HG03469 (cell line): ENCODE results near the gene CTNNA2.

Source experiments
- ATAC-seq: cut with Tn5 transposase; IDR thresholded peaks from one replicate; pipeline ENCODE4 v1.9.1; 2021; ENCODE audit warnings: mild to moderate bottlenecking, moderate library complexity, moderate number of reproducible peaks; ENCODE audit not compliant: unreplicated experiment

Gene CTNNA2

DNA sequence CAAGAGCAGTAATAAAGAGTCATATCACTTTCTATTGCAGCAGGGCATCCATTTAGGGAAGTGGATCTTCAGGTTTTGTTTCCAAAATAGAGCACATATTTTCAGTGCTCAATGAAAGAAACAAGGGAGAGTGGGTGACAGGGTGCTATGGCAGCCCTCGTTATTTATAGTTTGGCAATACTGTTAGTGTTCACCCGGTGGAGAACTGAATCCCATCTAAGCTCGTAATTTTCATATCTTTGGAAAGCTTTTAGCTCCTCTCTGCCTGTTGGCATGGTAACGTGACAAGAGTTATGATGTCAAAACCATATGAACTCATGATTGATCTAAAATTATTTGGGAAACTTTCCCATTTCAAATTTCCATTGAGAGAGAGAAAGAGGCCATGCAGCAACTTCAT, 459.8 kb downstream of the CTNNA2 start:
- ATAC-seq, result no peak

DNA sequence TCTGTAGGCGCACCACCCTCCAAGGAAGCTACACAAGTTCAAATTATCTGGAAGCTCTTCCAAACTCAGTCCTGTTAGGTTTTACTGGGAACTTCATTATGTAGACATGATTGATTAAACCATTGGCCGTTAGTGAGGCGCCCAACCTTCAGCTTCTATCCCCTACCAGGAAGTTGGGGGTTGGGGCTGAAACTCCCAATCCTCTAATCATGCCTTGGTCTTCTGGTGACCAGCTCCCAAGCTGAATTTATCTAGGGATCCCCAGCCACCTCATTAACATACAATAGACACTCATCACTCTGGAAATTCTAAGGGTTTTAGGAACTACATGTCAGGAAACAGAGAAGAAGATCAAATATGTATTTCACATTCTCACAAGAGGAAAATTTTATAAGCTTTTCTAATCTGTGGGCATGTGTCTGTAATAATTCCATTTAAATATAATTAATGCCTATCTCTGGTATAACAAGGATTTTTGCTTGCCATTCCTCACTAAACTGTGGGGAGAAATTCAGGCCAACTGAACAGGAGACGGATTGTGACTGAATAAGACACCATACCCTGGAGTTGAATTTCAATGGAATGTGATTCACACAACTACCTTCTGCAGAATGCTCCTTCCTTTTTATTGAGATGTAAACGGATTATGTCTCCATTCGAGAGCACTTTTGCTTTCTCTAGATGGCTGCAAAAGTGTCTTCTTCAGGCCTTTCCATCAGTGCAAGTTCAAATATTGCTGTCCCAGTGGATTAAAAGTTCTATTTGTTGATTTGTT, 463.1 kb downstream of the CTNNA2 start:
- ATAC-seq, result no peak

DNA sequence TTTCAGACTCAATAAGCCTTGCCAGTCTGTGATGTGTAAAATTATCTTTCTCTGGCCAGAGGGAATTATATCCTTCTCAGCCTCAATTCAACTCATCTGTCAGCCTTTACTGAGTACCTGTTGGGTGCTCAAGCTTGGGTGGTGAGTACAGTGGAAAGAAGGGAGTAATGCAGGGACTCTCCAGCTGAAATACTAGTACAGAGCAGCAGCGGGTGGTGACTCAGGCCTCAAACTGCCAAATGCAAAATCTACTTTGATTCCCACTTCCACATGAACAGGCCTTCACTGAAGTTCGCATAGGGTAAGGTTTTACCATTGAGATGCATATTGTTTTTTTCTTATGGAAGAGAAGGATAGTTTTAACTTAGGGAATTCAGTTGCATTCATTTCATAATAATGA, 464.9 kb downstream of the CTNNA2 start:
- ATAC-seq, result no peak

DNA sequence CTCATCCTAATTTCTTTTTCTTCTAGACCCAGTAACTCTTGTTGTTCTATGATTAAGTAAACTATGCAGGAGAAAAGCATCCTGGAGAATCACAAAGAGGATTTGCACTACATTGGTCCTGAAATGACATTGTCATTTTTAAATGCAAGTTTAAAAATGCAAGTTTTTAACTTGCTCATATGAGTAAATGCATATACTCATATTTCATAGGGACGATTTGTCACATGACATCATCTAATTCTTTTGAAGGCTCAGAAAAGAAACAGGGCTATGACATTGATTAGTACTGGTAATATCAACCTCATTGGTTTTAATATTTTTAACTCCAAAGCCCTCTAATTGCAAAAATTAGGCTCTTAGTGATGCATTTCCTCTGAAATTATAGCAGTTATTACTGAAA, 467.3 kb downstream of the CTNNA2 start:
- no peak for ATAC-seq

DNA sequence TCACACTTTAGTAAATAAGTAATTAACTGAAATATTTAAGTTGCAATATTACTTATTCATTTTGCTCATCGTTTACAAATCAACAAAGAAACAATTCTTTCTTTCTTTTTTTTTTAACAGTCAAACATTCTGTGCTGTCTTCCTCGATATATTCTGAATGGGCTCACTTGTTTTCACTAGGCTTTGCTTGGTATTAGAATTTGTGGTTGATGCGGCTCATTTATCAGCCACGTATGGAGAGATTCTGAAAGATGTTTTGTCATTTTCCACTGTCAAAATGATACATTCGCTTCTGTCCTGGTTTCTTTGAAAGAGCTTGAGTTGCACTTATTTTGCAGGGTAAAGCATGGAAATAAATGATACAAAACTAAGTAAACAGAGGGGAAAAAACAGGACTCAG, 468.0 kb downstream of the CTNNA2 start:
- no peak for ATAC-seq

DNA sequence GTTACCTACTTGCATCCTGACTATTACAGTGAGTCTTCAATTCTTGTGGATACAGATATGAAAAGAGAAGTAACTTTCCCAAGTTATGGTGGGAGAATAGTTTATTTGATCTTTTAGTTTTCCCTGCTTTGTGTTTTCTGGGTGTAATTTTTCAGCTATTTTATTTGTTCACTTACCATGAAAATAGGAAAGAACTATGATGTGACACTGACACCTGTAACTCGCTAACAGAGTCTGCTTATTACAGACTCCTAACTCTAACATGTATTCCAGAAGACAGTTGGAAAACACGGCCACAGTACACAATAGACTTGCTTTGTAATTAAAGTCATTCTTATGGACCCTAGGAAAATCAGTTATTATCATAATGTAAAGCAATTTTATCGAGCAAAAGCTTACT, 468.5 kb downstream of the CTNNA2 start:
- ATAC-seq, result no peak

DNA sequence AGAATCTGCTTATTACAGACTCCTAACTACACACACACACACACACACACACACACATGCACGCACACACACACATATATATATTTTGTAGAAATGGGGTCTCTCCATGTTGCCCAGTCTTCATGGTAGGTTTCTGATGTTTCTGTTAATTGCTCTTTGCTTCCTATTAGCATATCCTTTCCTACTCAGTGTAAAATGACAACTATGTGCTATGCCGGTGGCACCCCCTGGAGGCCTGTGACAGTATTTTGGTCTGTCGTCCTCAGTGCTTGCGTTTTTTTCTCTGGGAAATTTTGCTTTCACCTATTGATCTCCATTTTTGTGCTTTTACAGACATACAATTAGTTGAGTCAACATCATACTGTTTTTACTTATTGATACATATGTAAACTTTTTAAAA, 469.6 kb downstream of the CTNNA2 start:
- no peak for ATAC-seq

DNA sequence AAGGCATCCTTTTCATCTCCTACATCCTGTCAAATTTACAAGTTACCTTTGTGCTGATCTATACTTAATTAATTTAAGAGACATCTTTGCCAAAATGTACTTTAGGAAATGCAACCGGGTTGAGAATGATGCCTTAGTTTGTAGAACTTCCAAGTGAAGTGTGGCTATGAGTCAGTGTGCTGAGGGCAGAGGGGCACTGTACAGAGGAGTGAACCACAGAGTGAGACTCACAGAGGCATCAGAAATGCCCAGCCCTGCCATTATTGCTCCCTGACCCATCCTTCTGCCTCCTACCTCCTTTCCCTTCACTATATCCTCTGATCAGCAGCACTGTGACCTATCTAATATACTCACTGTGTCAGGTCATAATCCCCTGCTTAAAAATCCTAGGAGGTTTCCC, 471.6 kb downstream of the CTNNA2 start:
- no peak for ATAC-seq

DNA sequence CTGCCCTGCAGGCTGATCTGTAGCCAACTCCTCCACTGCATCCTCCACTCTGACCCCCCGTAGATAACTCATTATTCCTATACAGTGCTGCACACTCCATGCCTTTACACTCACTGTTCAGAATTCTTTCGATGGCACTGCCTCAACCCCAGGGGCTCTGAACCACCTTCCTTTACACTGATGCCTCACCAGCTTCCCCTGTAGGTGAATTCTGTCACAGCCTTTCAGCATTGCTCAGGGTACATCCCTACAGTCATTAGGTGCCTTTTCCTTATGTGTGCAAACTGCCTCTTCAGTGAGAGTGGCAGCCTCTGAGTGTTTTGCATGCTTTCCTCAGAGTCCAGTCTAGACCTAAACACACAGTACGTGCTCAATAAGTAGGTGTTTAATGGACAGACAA, 472.3 kb downstream of the CTNNA2 start:
- ATAC-seq, result no peak

DNA sequence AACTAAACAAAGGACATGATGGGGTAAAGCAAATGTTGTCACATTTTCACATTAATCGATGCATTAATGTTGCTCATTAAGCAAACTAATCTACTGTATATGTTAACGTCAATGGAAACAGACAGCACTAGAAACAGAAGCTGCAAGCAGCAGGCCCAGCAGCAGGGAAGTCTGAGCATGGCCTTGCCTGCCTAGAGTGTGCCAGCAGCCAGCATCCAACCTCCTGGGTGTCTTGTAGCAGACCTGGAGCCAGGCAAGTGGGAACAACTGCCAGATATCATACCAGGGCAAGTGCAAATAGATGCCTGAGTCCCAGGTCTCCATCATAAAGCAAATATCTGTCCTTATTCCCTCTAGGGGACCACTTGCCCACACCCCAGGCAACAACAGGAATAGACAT, 472.7 kb downstream of the CTNNA2 start:
- no peak for ATAC-seq

DNA sequence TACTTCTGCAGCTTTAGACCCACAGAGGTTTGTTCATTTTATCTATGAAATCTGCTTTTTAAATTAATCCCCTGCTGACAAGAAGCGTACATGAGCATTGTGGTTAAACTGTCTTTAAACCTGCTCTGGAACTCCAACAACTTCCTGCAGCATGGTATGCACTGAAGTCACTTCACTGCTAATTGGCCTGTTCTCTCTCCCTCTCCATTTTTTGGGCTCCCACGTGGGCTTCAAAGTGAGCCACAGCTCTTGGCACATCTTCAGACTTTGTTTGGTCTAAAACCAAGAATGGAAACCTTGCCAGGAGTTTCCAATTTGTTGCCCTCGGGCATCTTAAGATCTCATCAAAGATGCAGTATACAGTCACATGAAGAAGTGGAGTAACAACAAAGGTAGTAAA, 480.3 kb downstream of the CTNNA2 start:
- ATAC-seq, result no peak

DNA sequence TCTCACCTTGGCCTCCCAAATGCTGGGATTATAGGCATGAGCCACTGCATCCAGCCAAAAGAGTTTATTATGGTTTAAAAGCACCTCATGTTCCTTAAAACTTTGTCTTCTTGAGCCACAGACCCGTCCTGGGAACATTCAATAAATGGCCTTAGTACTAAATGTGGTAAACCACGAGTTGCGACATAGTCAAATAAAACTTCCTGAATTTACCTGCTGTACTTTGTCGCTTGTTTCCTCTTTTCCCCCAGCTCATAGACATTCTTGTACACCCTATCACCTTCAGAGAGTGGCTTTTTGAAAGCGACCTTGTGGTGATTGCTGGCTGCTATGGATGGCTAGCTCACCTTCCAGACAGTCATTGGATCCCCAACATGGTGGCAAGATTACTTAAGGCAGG, 481.3 kb downstream of the CTNNA2 start:
- no peak for ATAC-seq

DNA sequence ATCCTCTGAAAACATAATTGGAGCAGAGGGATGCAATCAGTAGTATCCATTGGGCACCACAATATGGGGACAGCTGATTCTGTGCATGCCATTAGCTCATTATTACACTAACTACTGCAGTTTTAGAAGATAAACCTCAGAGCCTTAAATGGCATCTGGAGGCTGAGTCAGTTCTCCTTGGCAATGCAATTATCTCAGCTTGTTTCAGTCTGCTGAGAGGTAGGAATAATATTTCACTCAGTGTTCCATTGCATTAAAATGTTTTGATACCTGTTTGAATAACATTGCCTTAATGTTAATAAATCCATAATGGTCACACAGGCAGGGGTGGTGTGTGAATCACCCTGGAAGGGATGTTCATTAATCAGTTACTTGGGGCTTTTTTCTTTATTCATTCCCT, 482.1 kb downstream of the CTNNA2 start:
- no peak for ATAC-seq

DNA sequence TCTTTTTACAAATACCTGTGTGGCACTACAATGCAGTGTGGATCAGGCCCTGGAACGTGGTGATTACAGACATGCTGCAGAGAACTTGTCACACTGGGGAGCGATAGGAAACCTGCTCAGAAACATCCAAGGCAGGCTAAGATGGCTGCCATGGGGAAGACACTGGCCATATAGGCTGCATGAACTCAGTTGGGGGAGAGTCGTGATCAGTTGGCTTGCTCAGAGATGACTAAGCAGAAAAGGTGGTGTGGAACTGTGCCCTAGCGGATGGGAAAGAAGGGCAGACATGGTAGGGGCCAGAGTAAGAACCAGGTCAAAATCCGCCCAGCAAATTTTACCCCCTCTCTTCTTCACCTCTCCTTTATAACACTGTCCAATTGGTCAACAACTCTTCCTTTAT, 483.9 kb downstream of the CTNNA2 start:
- ATAC-seq, result no peak

DNA sequence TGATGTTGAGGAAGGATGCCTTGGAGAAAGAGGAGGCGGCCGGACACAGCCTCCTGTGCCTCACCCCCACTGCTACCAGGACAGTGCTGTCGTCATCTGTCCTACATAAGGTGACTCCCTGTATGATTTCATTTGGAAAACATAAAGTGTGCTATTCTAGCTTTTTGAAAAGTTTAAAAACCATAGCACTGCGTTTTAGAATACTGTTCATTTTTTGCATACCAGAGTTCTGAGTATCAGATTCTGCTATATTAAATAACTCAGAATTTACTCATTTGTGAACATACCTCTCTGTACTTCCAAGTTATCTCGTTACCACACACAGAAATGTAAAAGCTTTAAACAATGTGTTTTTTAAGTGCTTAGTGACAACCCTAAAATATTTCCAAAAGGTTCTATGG, 488.9 kb downstream of the CTNNA2 start:
- no peak for ATAC-seq

DNA sequence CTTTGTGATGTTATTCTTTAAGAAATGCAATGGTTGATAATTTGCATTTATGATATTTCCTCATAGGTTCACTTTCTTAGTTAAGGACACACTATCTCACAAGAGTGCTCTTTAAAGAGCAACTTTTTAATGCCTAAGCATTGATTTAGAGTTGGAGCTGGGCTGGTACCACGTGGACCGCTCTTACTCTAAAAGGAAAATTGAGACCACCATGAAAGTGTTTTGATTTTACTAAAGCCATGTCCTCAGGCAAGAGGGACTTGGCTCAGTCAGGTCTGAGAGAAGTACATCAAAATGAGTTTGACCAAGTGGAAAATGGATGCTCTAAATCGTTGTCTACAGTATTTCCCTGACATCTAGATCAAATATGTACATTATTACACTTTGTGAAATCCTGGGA, 489.3 kb downstream of the CTNNA2 start:
- no peak for ATAC-seq

DNA sequence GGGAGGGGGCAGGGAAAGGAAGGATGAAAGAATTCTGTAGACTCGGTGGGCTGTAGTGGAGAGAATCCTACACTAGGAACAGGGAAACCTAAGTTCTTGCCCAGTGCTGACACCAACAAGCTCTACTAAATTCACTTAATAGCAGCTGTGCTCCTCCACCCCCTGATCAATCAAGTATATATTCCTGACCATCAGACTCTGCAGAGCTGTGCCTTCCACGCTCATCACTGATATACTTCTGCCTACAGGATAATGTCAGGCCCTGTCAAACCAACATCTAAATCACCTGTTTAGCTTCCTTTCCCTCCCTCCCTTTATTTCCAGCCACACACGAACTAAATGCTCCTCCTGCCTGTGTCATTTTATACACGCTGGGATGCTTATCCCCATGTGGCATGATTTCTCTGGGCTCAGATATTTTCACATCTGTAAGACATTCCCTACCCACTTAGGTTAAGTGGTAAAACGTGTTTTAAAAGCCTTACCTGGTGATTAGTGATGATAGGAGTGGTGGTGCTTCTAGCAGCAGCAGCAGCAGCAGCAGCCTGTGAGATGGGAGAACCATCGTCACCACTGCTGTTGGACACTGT, 489.8 kb downstream of the CTNNA2 start:
- ATAC-seq, result no peak

DNA sequence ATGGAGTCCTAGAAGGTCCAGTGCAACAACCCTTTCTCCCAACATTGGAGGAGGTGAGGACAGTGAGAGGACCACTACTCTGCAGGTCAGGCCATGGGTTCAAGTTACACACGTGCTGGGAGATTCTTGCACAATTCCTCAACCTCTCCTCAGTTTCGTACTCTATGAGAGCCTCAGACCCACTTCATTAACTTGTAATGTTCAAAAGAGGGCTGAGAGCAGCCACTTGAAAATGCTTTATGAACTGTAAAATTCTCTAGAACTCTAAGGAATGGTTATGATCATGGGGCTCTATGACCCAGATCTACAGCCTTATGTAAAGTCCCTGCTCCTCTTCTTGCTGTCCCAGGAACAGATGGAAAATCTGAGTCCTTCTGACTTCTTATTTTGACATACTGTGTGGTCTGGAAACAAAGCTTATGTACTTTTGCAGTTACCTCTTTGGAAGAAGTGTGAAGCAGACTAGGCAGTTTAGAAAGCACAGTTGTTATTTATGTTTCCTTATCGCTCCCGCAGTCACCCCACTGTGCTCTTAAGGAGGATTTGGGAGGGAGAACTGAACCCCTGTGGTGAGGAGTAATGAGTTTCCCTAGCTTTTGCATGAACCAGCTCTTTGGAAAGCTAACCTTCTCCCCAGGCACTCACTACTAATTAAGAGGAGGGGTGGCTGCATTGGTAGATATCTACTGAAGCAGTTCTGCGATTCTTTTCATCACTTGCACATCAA, 495.1 kb downstream of the CTNNA2 start:
- no peak for ATAC-seq

DNA sequence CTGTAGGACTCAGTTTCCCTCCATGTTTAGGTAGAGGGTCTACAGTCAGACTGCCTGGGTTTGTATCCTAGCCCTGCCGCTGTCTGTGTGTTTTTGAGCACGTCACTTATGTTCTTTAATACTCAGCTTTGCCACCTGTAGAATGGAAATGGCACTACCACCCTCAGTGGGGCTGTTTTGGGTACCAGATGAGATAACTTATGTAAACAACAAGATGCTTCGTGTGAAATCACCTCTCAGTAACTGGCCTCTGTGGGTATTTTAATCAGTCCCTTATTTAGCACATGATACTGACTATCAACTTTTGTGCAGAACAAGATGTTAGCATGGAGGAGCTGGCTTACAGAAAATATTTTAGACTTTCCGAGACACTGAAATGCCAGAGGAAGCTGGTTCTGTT, 495.7 kb downstream of the CTNNA2 start:
- ATAC-seq, result no peak

DNA sequence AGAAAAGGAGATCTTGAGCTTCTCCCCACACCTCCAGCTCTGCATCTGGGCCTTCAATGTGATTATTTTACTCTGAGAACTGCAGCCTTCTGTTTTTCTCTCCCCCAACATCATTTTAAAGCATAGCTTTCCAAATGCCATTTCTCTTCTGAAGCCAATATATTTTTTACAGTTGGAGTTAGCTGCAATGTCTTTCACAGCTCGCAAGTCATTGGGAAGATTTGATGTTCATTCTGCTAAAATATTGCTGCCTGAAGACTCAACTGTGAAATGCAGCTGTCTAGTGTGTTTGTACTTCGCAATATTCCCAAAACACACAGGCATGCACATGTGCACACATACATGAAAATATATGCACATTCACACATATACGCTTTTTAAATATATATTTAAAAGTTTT, 496.4 kb downstream of the CTNNA2 start:
- ATAC-seq, result no peak

DNA sequence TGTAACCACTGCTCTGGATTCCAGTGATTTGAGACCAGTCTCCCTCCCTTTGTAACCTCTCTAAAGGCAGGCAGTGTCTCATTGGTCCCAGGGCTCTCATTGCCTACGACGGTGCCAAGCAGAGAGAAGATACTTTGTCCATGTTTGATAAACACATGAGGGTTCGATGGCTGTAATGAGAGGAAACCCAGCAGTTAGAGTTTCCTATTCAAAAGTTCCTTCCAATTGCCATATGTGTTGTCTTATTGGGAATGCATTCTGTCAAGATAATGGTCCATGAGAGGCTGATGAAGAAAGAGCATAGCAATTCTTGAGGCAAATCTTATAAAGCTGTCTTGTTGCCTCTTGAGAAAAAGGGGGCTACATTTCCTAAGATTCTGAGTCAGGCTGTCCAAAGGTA, 499.2 kb downstream of the CTNNA2 start:
- no peak for ATAC-seq

DNA sequence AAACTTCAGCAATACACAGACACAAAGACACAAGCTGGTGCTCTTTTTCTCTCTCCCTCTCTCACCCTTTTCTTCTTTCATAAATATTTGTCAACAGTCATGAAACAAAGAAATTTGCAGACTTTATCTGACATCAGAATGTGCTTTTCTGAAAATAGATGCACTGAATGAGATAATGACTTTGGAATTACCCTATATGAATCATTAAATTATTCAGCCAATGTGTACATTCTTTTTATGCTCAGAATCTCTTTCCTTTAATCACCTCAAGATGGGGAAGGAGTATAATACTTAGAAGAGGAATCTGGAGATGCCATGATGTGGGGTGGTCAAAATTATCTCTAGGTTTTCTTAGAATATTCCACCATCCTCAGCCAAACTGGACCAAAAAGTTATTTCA, 501.8 kb downstream of the CTNNA2 start:
- ATAC-seq, result no peak
